Posterior vena cava (tissue), 2 donors: Measurements from ENCODE around the gene ETNPPL. TPM values are rescaled to one million over a fixed set of nuclear protein-coding genes. Genes with fewer than 3 reads are reported as not detected.
"Not testable (repeated sequence)": the region's sequence is repeated elsewhere in the genome, so short reads cannot be mapped to it uniquely, and the experiment has no call there.

Experiments used
- DNase-seq: peaks from one replicate; pipeline ENCODE4 v3.0.0-alpha.2; 2020; ENCODE audit warnings: low spot score
- intact Hi-C, 2 donors: fragments of 100-400 bp; cut with DNase I; formaldehyde crosslinking; loops; one replicate each; pipeline versions ENCODE4 v1.14.1 to v1.14.2; 2022 to 2023
- total RNA-seq, 2 donors: library from RNA; stranded (reverse); fragmentation: NEBNext Ultra II Directional; extraction: Animal tissue kit (Norgen Biotek cat#: 25700); gene quantifications; one replicate each; pipeline ENCODE4 v1.2.1, GENCODE V29; 2021
- donor health status: DM: yes; HTN: yes; CAD: no.
- donor health status: DM: yes; HTN: yes; CAD: no.

ETNPPL gene
- total RNA-seq, 2 donors from 2014 or later = not detected

DNA sequence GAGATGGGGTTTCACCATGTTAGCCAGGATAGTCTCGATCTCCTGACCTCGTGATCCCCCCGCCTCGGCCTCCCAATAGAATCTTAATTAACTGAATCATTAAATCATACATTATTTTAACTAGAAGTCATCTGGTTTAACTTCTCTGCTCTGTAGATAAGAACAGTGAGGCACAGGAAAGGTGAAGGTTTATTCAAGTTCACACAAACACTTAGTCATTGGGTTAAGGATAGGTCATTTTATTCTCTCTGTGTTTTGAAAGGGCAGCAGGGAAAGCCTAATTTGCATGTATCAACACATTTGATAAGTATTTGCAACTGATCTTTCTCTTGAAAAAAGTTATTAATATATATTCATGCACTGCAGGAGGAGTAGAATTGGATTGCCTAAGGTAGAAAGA lies 1.1 kb upstream of the ETNPPL start:
- intact Hi-C loops = no loop called here

DNA sequence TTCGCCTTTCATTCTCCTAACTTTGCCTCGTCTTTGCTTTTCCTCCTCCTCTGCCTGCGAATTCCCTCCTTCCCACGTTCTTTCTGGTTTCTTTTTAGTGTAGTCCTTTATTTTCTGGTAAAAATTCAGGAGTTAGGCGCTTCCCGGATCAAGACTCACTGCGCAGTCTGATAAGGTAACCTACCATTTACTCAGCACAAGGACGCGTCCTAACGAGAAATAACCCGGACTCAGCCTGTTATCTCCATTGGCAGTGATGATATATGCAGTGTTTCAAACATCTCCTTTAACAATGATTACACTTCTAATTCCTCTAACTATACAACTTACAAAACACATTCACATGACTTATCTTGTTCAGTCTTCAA lies 357 bp upstream of the ETNPPL start:
- DNase-seq = no peak
- intact Hi-C loops = no loop called here

More for the DNA sequence above, 1.1 kb upstream of the ETNPPL start:
- no peak for DNase-seq

DNA sequence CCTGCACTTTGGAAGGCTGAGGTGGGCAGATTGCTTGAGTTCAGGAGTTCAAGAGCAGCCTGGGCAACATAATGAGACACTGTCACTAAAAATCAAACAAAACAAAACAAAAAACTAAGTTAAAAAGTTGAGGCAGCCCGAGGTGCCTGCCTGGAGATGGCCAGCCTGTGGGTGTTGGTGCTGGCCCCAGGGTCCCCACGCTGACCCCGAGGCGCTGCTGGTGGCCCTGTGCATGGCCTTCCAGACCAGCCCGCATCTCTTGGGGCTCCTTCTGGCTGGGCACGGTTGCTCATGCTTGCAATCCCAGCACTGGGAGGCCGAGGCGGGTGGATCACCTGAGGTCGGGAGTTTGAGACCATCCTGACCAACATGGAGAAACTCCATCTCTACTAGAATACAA lies 4.4 kb downstream of the ETNPPL start:
- no peak for DNase-seq
- intact Hi-C loops = no loop called here

DNA sequence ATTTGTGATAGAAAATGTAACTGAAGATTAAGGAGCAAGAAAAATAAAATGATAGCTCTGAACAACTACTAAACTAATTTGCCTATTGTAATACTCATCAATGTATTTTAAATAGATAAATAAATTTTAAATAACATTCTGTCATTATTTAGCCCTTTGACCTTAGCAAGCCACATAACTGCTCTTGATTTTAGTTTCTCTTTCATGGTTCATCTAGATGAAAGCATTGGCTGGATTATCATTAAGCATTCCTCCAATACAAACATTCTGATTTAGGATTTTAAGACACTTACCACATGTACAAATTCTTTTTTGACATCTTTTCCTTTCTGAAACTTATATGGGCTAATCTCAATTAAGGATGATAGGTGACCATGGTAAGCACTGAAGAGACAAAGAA lies 8.5 kb downstream of the ETNPPL start:
- intact Hi-C loops = no loop called here
- no peak for DNase-seq

DNA sequence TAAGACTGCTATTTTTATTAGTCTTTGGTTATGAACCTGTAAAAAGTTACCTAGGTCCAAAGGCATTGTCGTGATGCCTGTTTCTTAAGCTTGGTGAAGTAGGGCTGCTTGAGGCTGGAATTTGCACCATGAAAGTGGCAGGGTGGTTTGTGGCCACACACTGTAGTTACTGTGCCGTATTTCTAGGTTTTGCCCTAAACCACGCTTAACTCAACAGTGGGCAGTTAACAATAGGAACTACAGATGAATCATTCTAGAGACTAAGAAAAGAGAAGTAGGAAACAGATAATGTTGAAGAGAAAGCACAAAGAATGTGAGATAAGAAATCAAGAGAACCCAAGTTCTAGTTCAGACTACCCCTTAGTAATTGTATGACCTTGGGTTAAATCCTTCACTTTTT lies 11.5 kb downstream of the ETNPPL start:
- intact Hi-C loops = no loop called here
- no peak for DNase-seq

DNA sequence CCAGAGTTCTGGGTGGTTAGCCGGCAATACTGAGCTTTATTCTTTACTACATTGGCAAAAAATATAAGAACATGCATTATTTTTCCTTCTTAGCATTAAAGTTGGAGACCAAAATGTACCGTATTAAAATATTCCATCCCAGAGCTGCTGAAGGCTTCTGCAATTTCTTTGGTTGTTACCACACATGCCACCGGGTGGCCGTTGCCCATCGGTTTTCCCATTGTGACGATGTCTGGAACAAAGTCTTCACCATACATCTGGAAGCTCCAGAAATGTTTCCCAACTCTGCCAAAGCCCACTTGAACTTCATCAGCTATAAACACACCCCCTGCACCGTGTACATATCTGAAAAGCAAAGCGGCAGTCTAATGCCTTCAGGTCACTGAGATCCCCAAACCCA lies 13.7 kb downstream of the ETNPPL start:
- intact Hi-C loops = no loop called here
- DNase-seq = no peak

DNA sequence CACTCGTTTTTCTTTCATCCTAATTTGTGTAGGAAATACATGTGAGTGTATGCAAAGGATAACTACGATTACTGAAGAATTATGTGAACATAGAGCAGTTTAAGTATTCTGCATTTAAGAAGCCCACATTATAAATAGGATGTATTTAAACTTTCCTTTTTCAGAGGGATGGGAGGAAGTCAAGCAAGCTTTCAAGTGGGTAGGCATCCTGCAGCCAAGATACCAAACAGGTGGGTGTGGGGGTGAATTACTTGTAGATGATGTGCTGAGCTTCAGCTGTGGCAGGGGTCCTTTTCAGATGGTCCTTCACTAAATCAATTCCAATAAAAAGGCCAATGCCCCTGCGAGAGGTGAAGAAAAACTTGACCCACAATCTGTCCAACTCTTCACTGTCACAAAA lies 16.3 kb downstream of the ETNPPL start:
- DNase-seq = no peak
- intact Hi-C loops = no loop called here

DNA sequence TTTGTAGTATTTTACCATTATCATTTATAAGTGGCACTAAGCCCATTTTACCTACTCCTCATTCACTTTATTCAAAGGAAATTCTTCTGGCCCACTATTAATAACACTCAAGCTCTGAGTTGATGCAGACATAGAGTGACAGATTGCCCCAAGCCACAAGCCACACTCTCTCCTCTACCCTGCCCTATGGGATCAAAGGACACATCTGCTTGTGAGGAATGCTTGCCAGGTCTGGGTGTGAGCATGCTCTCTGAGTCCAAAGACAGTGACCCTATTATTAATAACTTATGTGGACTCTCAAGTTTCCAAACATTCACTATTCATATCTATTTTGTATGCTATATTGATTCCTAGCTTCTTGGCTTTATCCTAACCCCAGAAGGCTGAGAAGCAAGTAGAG lies 18.5 kb downstream of the ETNPPL start:
- DNase-seq = no peak
- intact Hi-C loops = no loop called here

DNA sequence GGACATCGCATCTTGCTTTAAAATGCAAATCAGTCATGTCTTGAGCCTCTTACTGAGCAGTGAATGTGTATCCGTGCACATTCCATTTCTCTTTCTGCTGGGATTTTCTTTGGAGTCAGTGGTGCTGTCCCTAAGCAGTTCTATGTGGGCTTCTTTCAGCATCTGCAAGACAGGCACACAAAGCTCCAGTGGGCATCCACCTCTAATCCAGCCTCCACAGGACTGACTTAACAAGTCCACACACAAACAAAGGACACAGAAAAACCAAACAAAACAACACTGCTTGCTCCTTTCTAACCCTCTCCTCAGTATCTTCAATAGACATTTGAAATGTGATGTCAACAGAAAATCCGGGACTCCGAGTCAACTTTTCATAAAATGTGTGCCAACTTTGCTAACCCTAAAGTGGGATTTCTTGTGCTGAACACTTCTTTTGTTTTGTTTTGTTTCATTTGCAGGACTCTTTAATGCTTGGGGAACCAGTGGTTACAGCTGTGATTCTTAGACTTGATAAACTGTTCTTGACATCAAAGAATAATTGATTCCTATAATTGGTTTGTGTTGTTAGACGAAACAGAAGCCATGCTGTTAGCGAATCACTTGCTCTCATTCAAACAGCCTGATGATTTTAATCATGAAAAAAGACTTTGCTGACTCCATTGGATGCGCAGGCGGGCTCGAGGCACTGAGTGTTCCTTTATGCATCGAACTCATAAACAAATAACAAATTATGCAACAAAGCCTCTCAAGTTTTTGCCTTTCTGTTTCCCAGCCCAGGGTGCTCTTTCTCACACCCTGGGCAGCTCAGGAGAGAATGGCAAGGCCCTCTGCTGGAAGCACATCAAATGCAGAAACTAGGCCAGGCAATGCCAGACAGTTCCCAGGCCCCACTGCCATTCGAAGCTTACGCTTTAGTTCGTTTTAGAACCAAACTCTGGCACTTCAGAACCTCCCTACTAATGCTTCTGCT lies 20.1 kb downstream of the ETNPPL start:
- intact Hi-C loops = no loop called here
- DNase-seq = no peak

DNA sequence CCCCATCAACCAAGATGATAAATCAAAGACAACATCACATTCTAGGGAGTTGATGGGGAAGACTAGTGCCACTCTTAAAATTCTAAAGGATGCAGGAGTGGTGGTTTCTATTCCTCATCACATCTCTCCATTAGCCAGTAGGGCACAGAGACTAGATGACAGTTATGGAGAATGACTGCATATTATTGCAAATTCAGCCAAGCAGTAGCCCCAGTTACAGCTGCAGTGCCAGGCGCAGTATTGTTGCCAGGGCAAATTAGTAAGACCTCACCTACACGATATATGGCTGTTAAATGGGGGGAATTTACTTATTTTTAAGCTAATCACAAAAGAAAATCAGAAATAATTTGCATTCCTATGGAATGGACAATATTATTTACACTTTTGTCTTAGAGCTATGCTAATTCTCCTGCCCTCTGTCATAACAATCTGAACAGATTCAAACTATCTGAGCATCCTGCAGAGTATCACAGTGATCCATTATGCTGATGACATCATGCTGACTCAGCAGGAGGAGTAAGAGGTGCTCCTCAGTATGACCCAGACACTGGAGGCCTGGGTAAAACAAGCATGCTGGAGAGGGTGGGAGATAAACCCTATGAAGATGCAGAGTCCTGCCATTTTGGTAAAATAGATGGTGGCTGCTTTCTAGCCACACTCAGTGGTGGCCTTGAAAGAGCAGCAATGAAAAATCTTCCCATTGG lies 24.7 kb downstream of the ETNPPL start:
- DNase-seq = no peak
- intact Hi-C loops = no loop called here

DNA sequence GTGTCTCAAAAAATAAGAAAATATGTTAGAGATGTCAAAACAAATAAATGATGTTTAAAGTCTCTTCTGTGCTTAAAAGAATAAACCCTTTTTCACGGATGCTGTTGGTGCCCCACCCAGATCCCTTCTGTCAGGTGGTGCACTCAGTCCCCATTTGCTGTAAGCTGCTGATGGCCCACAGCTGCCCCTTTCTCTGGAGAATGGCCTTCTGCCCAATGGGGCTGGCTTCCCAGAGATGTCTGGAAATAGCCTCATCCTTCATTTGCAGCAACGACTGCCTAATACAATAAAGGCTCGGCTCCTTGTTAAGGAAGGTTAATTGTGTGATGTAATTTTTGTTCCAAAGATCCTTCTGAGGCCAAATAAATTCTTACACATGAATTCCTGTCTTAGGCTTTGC lies 31.8 kb downstream of the ETNPPL start:
- intact Hi-C loops = no loop called here
- DNase-seq = no peak

DNA sequence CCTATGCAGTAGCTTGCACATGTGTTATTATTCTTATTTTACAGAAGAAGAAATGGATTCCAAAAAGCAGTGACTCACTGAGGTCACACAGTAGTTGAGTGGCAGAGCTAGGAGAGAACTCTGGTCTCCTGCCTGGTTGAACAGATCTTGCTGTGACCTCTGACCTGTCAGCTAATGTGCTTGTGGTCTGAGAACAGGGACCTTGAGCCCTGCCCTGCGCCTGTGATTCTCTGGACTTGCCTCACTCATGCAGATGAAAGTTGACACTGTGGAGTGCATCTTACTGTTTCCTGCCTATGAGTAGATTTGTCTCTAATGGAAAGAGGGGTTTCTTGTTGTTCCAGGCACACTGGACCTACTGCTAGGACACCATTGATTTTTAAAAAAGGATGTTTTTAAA lies 32.3 kb downstream of the ETNPPL start:
- DNase-seq = no peak
- intact Hi-C loops = no loop called here

DNA sequence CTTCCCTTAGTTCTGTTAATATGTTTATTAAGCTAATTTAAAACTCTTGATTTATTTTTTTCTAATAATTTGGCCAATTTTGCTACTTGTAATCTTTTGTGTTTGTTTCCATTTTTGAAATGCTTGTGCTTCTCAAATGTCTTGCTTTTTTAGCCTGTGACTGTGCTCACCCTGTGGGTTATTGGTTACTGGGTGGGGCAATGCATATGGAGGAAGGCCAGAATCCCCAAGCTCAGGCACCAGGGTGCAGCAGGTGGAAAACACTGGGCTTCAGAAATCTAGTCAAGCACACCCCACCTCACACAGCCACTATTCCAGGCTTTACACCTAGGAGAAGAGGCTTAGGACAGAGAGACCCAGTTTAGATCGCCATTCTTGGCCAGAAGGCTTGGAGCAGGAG lies 33.1 kb downstream of the ETNPPL start:
- intact Hi-C loops = no loop called here
- no peak for DNase-seq

DNA sequence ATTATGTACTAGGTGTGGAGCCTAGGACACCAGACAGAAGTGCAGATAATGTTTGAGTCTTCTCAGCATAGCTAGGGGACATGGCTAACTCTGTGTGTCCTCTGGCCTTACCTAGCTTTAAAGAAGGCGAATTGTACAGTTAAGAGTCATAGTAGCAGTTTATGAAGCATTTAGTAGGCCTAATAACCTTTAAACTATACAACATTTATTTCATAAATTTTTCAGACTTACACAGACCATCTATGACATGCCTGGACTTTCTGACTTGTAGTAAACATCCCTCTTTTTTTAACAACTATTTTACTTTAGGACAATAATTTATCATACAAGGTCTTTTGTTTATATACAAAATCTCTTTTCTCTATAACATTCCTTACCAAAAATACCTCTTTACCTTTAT lies 37.4 kb downstream of the ETNPPL start:
- no peak for DNase-seq
- intact Hi-C loops = no loop called here

DNA sequence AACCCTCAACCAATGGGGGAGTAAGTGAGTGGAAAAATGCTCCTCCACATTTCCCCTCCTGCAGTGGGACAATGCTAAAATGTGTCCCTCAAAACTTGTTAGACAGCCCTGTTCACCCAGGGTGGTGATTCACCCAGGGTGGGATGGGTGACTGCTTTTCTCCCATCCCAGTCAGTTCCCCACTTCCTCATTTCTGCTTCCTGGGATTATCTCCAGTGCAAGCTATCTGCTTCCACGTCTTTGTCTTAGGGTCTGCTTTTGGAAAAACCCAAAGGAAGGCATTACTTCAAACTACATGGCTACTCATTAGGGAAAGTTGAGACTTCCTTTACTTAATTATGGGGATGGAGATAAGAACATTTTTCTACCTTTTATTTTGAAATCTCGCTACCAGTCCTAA lies 45.5 kb downstream of the ETNPPL start:
- no peak for DNase-seq
- intact Hi-C loops = no loop called here

DNA sequence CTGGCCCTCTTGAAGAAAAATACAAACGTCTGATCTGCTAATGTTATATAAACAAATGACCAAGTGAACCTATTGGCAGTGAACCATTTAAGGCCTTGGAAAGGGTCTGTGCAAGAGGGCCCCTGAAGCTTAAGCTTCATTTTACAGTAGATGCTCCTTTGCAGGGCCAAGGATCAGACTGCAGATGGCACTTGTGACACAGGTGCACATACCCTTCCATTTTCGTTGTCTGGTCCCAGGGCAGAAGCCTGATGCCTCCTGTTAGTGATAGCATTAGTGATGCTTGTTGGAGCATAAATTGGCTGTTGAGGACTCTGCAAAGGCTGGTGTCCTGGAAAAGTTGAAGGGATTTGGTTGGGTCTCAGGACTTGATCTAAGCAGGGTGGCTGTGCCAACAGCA lies 46.5 kb downstream of the ETNPPL start:
- no peak for DNase-seq
- intact Hi-C loops = no loop called here

DNA sequence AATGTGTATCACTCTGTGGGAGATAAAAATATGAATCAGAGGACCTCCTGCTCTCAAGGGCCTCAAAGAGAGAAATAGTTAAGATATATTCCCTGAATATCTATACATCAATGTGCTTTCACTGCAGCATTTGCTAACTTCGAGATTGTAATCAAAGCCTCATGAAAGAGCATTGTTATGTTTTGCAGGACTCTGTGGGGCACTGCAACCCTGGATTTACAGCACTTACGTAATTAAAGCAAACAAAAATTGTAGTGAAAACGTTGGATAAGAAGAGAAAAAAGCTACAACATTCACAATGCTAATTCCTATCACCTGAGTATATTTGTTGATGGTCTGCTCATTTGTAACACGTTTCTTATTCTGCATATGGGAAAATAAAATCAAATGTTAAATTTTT lies 48.0 kb downstream of the ETNPPL start:
- DNase-seq = no peak
- intact Hi-C loops = no loop called here

DNA sequence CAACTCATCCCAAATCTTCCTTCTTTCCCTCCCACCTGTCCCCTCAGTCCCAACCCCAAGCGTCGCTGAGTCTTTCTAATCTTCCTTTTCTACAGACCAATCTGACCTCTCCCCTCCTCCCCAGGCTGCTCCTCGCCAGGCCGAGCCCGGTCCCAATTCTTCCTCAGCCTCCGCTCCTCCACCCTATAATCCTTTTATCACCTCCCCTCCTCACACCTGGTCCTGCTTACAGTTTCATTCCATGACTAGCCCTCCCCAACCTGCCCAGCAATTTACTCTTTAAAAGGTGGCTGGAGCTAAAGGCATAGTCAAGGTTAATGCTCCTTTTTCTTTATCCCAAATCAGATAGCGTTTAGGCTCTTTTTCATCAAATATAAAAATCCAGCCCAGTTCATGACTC lies 52.3 kb downstream of the ETNPPL start:
- DNase-seq, intact Hi-C loops: not testable (repeated sequence)

DNA sequence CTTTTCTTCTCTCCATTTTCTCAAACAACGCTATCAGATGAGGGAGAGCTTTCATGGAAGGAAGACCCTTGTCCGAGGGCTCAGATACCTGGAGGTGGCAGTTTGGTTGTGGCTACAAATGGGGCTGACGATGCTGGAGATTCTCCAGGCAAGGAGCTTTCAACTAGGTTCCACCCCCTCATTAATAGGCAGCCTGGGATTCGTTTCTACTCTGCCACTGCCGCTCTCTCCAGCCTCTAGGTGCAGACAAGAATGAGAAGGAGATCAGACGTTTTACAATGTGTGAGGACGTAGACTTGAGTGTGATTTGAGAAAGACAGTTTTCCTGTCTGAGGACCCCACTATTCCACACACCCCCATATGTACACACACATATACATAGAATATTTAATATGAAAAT lies 53.1 kb downstream of the ETNPPL start:
- intact Hi-C loops = no loop called here
- DNase-seq = no peak

DNA sequence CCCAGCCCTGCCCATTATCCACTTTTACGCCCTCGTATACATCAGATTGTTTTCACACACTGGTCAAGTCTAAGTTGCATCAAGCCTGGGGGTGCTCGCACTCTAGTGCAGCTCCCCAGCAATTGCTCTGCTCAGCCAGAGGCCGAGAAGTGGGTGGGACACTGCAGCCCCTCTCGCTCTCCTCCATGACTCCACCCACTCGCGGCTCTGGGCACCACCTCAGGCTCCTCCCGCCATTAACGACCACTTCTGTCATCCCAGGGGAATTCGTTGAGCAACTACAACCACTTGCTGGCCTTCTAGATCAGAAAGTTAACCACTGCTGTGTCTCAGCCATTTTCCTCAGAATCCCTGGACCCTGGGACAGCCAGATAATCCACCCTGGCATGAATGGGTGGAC lies 53.6 kb downstream of the ETNPPL start:
- DNase-seq = no peak
- intact Hi-C loops = no loop called here

DNA sequence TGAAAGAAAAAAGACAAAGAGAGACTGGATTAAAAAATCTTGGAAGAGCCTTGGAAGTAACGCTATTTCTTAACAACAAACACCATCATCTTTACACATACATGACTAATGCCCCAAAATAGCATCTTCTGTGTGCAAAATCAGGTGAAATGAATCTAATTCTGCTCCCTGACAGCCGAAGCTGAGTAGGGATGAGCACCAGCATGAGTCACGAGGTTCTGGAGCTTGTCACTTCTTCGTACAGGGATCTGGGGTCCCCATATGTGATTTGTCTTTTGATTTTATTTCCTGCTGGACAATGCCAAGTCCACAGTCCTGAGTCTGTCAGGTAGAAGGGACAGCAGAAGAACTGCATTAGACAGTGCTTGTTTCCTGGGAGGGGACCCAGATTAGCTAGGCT lies 56.6 kb downstream of the ETNPPL start:
- no peak for DNase-seq
- intact Hi-C loops = no loop called here
